Pancreas (tissue), 10 donors: ENCODE results near the gene PSMF1. TPM values are rescaled to one million over a fixed set of nuclear protein-coding genes. Genes with fewer than 3 reads are reported as not detected.

Experiments used
- ATAC-seq, 4 donors: fragments of 200-7000 bp; cut with Tn5 transposase; one replicate each; pipeline versions ENCODE4 v1.8.0 to v1.9.1; 2020; ENCODE audit warnings: mild to moderate bottlenecking in 4 of 4, moderate library complexity in 4 of 4
- DNase-seq, 6 donors: peaks; one replicate each; pipeline ENCODE4 v3.0.0-alpha.2; 2020
- FAIRE-seq: peaks from 2 replicates; lab custom pipeline; 2012; peaks lifted over from hg19 to GRCh38; lab: Jason Lieb, UNC
- H3K27ac ChIP-seq, 4 donors: fragments of 200-600 bp; sonication (generic); 1 replicate in 3 of 4; 2 replicates in 1 of 4; pipeline versions ENCODE4 v1.5.0 to v1.8.0; 2020
- H3K27me3 ChIP-seq, 4 donors: fragments of 200-600 bp; one replicate each; pipeline ENCODE4 v1.8.0; 2021
- H3K36me3 ChIP-seq, 3 donors: fragments of 200-600 bp; sonication (generic) in 1 of 3; one replicate each; pipeline versions ENCODE4 v1.5.0 to v1.8.0; 2020 to 2021
- H3K4me1 ChIP-seq, 3 donors: fragments of 200-600 bp; one replicate each; pipeline ENCODE4 v1.8.0; 2021
- H3K4me3 ChIP-seq, 4 donors: fragments of 200-600 bp; sonication (generic) in 2 of 4; one replicate each; pipeline versions ENCODE4 v1.5.0 to v1.8.0; 2020 to 2021
- H3K9me3 ChIP-seq, 4 donors: fragments of 200-600 bp; one replicate each; pipeline ENCODE4 v1.8.0; 2021
- WGBS, 2 donors: extraction: QIAGEN DNeasy Blood & Tissue Kit; methylation state at CpG; one replicate each; pipeline ENCODE4 v1.1.7; 2013; 5-methylcytosine and 5-hydroxymethylcytosine counted together
- intact Hi-C, 3 donors: fragments of 100-400 bp; cut with DNase I; formaldehyde crosslinking; loops; one replicate each; pipeline versions ENCODE4 v1.11.1 to v1.14.2; 2022
- polyA plus RNA-seq, 2 donors: library from polyadenylated mRNA; stranded (reverse); fragments of 200-250 nt; gene quantifications; one replicate each; pipeline ENCODE4 v1.2.3, GENCODE V29; 2013
- total RNA-seq, 6 donors: library from RNA; stranded (reverse); fragmentation: NEBNext Ultra II Directional in 4 of 6; extraction: Animal tissue kit (Norgen Biotek cat#: 25700) in 4 of 6; gene quantifications; one replicate each; pipeline versions ENCODE4 v1.2.1 to v1.2.4, GENCODE V29; 2021 to 2023
- TF ChIP-seq, protein P1 (sequence below), 4 donors: fragments of 200-600 bp; sonication (generic) in 3 of 4; IDR thresholded peaks; one replicate each; pipeline versions ENCODE4 v1.5.0 to v1.8.0; 2021; ENCODE audit warnings: antibody characterized with exemption in 4 of 4
- donor health status: healthy with polysubstance abuse.
- donor health status: DM: no; HTN: no; CAD: no; lungs with moderate emphysema.
- donor health status: DM: no; HTN: no; CAD: no.
- donor health status: control.
- donor health status: control.
- donor health status: Bipolar disorder and iron deficiency.
- donor health status: DM: yes; HTN: yes; CAD: no.
- donor health status: DM: no; HTN: no; CAD: no.
- donor health status: DM: no; HTN: no; CAD: no.
- donor health status: DM: yes; HTN: yes; CAD: no.

Gene PSMF1
- total and polyA plus RNA-seq, 8 donors = 17.8 to 114 (median 79.6) TPM

DNA sequence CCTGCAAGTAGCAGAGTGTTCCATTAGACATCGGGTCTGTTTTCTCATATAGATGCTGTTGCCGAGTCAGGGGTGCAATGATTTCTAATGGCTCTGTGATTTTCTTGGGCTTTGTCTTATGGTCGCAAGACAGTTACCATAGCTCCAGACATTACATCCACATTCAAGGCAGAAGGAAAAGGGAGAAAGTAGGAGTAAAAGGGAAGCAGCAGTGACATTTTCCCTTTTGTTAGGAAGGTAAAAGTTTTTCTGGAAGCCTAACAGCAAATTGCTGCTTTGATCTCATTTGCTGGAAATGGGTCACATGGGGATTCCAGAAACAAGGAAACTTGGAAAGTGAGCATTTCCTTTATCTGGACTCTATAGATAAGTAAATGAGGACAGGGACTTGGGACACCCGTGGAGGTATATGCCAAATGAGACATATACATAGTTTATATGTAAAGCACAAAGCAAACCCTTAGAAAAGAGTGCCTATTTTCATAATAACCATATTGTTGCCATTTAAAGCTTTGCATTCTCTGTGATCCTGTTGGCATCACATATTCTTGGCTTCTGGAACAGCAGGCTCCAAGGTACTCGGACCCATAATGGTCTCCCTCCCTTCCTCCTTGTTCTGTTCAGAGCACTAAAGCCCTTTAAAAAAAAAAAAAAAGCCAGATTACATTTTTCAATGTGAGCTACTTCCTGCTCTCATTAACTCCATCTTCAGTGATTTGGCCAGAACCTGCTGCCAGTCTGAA, 84.5 kb downstream of the PSMF1 start, which contains the start of gene C20orf202:
C20orf202 (plus strand) TSS at position 693 of the 743 bp plus-strand sequence. CDS start 132 bp downstream, outside the sequence.
- no peak for FAIRE-seq
- 56% methylated on average over 5 of the region's 5 CpGs for WGBS, 2 donors
- ATAC-seq = no peak
- no peak within 1 kb of the TSS for H3K27ac ChIP-seq
- no peaks in the 10 kb centered on the region for H3K27me3 ChIP-seq
- no peak within 1 kb of the TSS for H3K4me3 ChIP-seq
- intact Hi-C loops = no loop called here
- TF ChIP-seq, protein P1, sequence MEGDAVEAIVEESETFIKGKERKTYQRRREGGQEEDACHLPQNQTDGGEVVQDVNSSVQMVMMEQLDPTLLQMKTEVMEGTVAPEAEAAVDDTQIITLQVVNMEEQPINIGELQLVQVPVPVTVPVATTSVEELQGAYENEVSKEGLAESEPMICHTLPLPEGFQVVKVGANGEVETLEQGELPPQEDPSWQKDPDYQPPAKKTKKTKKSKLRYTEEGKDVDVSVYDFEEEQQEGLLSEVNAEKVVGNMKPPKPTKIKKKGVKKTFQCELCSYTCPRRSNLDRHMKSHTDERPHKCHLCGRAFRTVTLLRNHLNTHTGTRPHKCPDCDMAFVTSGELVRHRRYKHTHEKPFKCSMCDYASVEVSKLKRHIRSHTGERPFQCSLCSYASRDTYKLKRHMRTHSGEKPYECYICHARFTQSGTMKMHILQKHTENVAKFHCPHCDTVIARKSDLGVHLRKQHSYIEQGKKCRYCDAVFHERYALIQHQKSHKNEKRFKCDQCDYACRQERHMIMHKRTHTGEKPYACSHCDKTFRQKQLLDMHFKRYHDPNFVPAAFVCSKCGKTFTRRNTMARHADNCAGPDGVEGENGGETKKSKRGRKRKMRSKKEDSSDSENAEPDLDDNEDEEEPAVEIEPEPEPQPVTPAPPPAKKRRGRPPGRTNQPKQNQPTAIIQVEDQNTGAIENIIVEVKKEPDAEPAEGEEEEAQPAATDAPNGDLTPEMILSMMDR (IDR thresholded peaks at IDR 0.05) = no peak
- no peaks in the 10 kb centered on the region for H3K9me3 ChIP-seq
- H3K36me3 ChIP-seq = no peaks in the 10 kb centered on the region
- DNase-seq = no peak
- no peaks in the 10 kb centered on the region for H3K4me1 ChIP-seq

DNA sequence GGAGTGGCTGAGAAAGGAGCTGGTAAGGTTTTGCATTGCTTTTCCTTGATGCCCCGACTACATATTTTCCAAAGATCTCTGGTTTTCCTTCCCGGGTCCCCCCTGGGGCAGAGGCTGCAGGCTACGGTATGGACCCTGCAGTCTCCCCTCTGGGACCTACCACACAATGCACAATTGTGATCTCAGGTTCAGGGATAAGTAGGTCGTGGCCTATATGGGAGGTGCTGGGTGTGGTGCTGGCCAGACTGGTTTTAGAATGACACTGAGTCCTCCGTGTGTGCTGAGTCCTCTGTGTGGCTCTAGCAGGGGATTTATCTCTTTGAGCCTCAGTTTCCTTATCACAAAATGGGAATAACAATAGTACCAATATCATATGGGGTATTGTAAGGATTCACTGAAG, 85.2 kb downstream of the PSMF1 start:
- WGBS, 2 donors = 38 to 40% methylated on average over 5 of the region's 5 CpGs

DNA sequence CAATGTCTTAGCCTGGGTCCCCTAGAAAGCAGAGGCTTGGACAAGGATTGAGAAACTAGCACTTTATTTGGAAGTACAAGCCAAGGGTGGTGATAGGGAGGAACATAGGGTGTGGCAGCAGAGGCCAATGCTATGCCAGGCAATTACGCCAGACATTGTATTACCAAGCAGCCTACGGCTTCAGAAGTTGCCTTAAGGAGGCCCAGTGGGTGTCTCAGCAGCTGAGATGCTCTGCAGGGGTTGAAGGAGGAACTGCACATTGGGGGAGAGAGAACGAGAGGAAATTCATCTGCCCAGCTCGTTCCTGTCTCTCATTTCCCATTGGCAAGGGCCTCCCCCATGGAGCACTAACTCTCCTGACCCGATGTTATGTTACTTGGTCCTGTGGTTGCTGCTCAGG, 85.7 kb downstream of the PSMF1 start:
- Histone ChIP-seq H3K27ac (no peak overlapping the region), H3K36me3 (no peaks in the 10 kb centered on the region), H3K4me3 (no peak overlapping the region), H3K27me3 (no peaks in the 10 kb centered on the region), H3K4me1 (no peaks in the 10 kb centered on the region), H3K9me3 (no peaks in the 10 kb centered on the region)
- no peak for FAIRE-seq
- no peak for DNase-seq
- 63 to 76% methylated on average over 5 of the region's 5 CpGs for WGBS, 2 donors
- no peak for ATAC-seq
- TF ChIP-seq, protein P1 (IDR thresholded peaks at IDR 0.05) = no peak
- intact Hi-C loops = no loop called here

More for the DNA sequence above, 85.2 kb downstream of the PSMF1 start:
- H3K4me3 ChIP-seq = no peak overlapping the region
- intact Hi-C loops = no loop called here
- no peaks in the 10 kb centered on the region for H3K36me3 ChIP-seq
- H3K4me1 ChIP-seq = no peaks in the 10 kb centered on the region
- TF ChIP-seq, protein P1 (IDR thresholded peaks at IDR 0.05) = no peak
- H3K27me3 ChIP-seq = no peaks in the 10 kb centered on the region
- ATAC-seq = no peak
- H3K27ac ChIP-seq = no peak overlapping the region
- no peaks in the 10 kb centered on the region for H3K9me3 ChIP-seq
- FAIRE-seq = no peak
- no peak for DNase-seq

DNA sequence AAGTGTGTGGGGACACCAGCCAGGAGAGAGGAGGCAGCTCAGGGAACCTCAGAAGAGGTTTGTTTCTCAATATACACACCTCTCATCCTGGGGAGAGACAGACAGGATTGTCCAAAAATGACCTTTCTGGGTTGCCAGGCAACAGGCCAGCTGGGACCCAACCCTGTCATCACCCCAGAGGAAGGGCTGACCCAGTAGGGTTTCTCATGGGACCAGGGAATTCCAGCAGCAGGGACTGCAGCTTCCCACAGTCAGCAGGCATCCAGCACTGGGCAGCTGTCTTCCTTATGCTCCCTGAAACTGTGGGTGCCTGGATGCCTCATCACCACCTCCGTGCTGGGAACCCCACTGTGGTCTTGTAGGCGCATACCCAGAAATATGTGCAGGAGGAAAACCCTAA, 86.2 kb downstream of the PSMF1 start:
- Histone ChIP-seq H3K4me1 (no peaks in the 10 kb centered on the region), H3K27ac (no peak overlapping the region), H3K4me3 (no peak overlapping the region), H3K9me3 (no peaks in the 10 kb centered on the region), H3K27me3 (no peaks in the 10 kb centered on the region), H3K36me3 (no peaks in the 10 kb centered on the region)
- WGBS, 2 donors = 82 to 83% methylated on average over 2 of the region's 2 CpGs
- no peak for ATAC-seq
- no peak for FAIRE-seq
- no peak for DNase-seq
- intact Hi-C loops = no loop called here
- TF ChIP-seq, protein P1 (IDR thresholded peaks at IDR 0.05) = no peak

DNA sequence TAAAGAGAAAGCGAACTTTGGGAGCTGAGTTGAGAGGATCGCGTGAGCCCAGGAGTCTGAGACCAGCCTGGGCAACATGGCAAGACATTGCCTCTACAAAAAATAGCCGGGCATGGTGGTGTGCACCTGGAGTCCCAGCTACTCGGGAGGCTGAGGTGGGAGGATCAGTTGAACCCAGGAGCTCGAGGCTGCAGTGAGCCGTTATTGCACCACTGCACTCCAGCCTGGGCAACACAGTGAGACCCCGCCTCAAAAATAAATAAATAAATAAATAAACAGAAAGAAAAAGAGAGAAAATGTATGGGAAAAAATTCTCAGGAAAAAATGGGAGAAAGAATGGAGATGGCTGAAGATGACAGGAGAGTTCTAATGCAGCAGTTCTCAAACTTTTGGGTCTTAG, 87.4 kb downstream of the PSMF1 start:
- Histone ChIP-seq H3K4me3 (no peak overlapping the region), H3K27me3 (no peaks in the 10 kb centered on the region), H3K9me3 (no peaks in the 10 kb centered on the region), H3K4me1 (no peaks in the 10 kb centered on the region), H3K27ac (no peak overlapping the region), H3K36me3 (no peaks in the 10 kb centered on the region)
- no peak for DNase-seq
- no peak for ATAC-seq
- intact Hi-C loops = no loop called here
- WGBS, 2 donors = 84 to 88% methylated on average over 8 of the region's 8 CpGs
- FAIRE-seq = no peak
- TF ChIP-seq, protein P1 (IDR thresholded peaks at IDR 0.05) = no peak
